Suprapubic skin (tissue), 4 donors: ENCODE data around the gene CACNG5. TPM values are rescaled to one million over a fixed set of nuclear protein-coding genes. Genes with fewer than 3 reads are reported as not detected.

Source experiments
- DNase-seq, 2 donors: peaks; one replicate each; pipeline ENCODE4 v3.0.0-alpha.2; 2019; ENCODE audit warnings: low spot score in 2 of 2
- H3K27ac ChIP-seq: fragments of 200-600 bp; sonication (generic); one replicate; pipeline ENCODE4 v1.5.1; 2019
- H3K27me3 ChIP-seq: fragments of 200-600 bp; sonication (generic); one replicate; pipeline ENCODE4 v1.5.1; 2019
- H3K36me3 ChIP-seq: fragments of 200-600 bp; sonication (generic); one replicate; pipeline ENCODE4 v1.5.1; 2019
- H3K4me1 ChIP-seq: fragments of 200-600 bp; sonication (generic); one replicate; pipeline ENCODE4 v1.5.1; 2019
- H3K4me3 ChIP-seq: fragments of 200-600 bp; sonication (generic); one replicate; pipeline ENCODE4 v1.5.1; 2019; ENCODE audit warnings: mild to moderate bottlenecking
- H3K9me3 ChIP-seq: fragments of 200-600 bp; sonication (generic); one replicate; pipeline ENCODE4 v1.5.1; 2019
- EP300 ChIP-seq: sonication (generic); formaldehyde crosslinking; IDR thresholded peaks from one replicate; pipeline ENCODE4 v1.6.1; 2017; ENCODE audit warnings: antibody characterized with exemption
- POLR2A ChIP-seq, 2 donors: fragments of 450-650 bp; IDR thresholded peaks; one replicate each; pipeline ENCODE4 v1.6.1; 2017; ENCODE audit warnings: antibody characterized with exemption in 2 of 2, mild to moderate bottlenecking in 2 of 2, moderate library complexity in 2 of 2
- POLR2AphosphoS5 ChIP-seq, 3 donors: sonication (generic); formaldehyde crosslinking; IDR thresholded peaks; one replicate each; pipeline ENCODE4 v1.6.1; 2017; ENCODE audit warnings: antibody characterized with exemption in 3 of 3
- WGBS: methylation state at CpG from one replicate; pipeline ENCODE4 v1.1.5; 2018; 5-methylcytosine and 5-hydroxymethylcytosine counted together
- total RNA-seq, 4 donors: library from RNA; depleted of rRNA; stranded (reverse); fragments of >200 nt; gene quantifications; one replicate each; pipeline ENCODE4 v1.1.0, GENCODE V29; 2016
- TF ChIP-seq, protein P1 (sequence below), 2 donors: fragments of 200-600 bp in 1 of 2; fragments of 450-650 bp in 1 of 2; sonication (generic) in 1 of 2; IDR thresholded peaks; one replicate each; pipeline ENCODE4 v1.5.1; 2016 to 2019; ENCODE audit warnings: antibody characterized with exemption in 2 of 2, mild to moderate bottlenecking in 1 of 2, moderate library complexity in 1 of 2

CACNG5 gene
- total RNA-seq, 4 donors from 2014 or later = not detected

DNA sequence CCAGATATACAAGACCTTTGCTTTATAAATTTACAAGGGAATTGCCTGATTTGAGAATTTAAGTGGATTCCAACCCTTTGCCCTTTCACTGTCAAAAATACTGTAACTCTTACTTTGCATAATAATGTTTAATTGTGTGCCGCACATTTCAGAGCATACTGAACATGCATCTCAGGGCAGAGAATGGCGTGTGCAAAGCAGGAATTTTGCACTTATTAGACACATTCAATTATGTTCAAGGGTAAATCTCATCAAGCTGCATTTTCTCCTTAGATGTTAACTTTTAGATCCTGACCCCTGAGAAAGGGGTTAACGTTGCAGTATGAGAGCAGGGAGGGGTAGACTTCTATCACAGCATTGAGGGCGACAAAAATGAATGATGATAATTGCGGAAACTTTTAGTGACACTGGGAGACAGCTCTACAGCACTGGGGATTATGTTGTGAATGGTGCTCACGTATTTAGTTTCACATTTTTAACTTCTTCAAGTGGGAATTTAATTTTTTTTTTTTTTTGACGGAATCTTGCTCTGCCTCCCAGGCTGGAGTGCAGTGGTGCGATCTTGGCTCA is 75.0 kb downstream of the CACNG5 start:
- Histone ChIP-seq H3K36me3 (no peaks in the 10 kb centered on the region), H3K9me3 (no peaks in the 10 kb centered on the region), H3K27me3 (peaks cover 12% of the 10 kb centered on the region), H3K27ac (no peak overlapping the region), H3K4me1 (peaks cover 4% of the 10 kb centered on the region), H3K4me3 (no peak overlapping the region)
- TF ChIP-seq EP300 = no peak
- TF ChIP-seq, protein P1, sequence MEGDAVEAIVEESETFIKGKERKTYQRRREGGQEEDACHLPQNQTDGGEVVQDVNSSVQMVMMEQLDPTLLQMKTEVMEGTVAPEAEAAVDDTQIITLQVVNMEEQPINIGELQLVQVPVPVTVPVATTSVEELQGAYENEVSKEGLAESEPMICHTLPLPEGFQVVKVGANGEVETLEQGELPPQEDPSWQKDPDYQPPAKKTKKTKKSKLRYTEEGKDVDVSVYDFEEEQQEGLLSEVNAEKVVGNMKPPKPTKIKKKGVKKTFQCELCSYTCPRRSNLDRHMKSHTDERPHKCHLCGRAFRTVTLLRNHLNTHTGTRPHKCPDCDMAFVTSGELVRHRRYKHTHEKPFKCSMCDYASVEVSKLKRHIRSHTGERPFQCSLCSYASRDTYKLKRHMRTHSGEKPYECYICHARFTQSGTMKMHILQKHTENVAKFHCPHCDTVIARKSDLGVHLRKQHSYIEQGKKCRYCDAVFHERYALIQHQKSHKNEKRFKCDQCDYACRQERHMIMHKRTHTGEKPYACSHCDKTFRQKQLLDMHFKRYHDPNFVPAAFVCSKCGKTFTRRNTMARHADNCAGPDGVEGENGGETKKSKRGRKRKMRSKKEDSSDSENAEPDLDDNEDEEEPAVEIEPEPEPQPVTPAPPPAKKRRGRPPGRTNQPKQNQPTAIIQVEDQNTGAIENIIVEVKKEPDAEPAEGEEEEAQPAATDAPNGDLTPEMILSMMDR (IDR thresholded peaks at IDR 0.05) = no peak
- TF ChIP-seq POLR2A (IDR thresholded peaks at IDR 0.05) = no peak
- TF ChIP-seq POLR2AphosphoS5 (IDR thresholded peaks at IDR 0.05) = no peak
- WGBS = 79% methylated on average over 8 of the region's 8 CpGs
- no peak for DNase-seq

DNA sequence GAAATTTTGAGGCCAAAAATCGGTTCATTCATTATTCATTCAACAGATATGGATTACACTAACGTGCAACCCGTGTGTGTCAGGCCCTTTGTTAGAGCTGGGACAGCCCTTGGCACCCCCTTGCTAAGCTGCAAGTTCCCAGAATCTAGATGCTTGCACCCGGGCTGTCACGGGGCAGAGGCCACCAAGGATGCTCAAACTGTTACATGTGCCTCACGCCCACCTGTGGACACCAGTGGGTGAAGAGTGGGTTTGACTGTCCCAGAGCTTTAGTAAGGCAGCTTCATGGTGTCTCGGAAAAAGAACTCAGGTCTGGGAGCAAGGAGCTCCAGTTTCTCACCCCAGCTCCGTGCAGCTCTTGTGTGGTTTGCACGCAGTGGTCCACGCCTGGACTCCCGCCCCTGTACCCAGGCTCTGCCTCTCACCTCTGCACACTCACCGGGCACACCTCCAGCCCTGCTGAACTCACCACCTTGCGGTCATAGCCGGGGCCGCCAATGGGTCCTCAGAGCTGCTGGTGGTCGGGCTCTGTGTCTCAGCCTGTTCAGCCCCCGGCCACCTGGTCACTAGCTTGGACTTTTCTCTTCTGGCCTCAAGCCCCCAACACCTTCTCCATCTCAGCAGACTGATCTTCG is 75.9 kb downstream of the CACNG5 start:
- Histone ChIP-seq H3K4me3 (no peak overlapping the region), H3K27ac (no peak overlapping the region), H3K9me3 (no peaks in the 10 kb centered on the region), H3K4me1 (no peaks in the 10 kb centered on the region), H3K36me3 (no peaks in the 10 kb centered on the region), H3K27me3 (peaks cover 16% of the 10 kb centered on the region)
- TF ChIP-seq, protein P1 (IDR thresholded peaks at IDR 0.05) = no peak
- TF ChIP-seq EP300 (no peak), POLR2A (IDR thresholded peaks at IDR 0.05) (no peak), POLR2AphosphoS5 (IDR thresholded peaks at IDR 0.05) (no peak)
- peak in 1 of 2 donors; percentile 49 for DNase-seq
- 83% methylated on average over 14 of the region's 18 CpGs for WGBS

DNA sequence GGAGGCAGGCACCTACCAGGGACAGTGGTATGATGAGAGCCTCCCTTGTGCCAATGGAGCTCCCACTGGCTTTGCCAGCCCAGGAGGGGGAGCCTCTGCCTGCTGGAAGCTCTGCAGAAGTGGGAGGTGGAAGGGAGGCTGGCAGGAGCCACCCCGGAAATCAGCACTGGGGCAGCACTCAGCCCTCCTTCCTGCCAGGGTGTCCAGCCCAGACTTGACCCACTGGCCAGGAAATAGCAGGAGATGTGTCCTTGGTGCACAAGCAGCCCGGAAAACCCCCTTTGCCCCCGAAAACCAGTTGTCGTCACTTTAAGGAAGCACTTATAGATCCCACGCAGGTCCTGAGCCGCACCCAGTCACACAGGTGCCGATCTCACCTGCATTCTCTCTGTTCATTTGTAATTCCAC is 80.3 kb downstream of the CACNG5 start:
- DNase-seq = no peak
- H3K4me3 ChIP-seq = peak overlapping the region; percentile 27
- TF ChIP-seq POLR2AphosphoS5 (IDR thresholded peaks at IDR 0.05) = no peak
- no peak for TF ChIP-seq EP300
- no peak for TF ChIP-seq POLR2A (IDR thresholded peaks at IDR 0.05)
- TF ChIP-seq, protein P1 (IDR thresholded peaks at IDR 0.05) = peak in 1 of 2 donors; percentile 7

DNA sequence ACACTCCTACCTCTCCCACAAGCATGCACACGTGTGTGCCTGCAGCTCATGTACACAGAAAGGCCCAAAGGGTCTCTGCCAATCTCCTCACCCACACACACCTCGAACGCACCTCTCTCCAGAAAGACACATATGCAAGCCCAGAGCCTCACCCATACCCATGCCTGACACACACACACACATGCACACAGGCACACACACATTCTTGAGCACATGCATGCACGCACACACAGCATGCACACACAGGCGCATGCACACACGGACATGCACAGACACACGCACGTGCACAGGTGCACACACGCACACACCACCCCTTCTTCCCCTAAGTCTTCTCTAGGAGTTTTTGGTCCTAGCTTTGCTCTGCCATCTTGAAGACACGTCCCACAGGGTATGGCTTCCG is 80.9 kb downstream of the CACNG5 start:
- H3K4me1 ChIP-seq = no peaks in the 10 kb centered on the region
- peaks cover 29% of the 10 kb centered on the region for H3K27me3 ChIP-seq
- TF ChIP-seq EP300 (no peak), POLR2A (IDR thresholded peaks at IDR 0.05) (no peak), POLR2AphosphoS5 (IDR thresholded peaks at IDR 0.05) (no peak)
- TF ChIP-seq, protein P1 (IDR thresholded peaks at IDR 0.05) = no peak
- H3K9me3 ChIP-seq = no peaks in the 10 kb centered on the region
- H3K27ac ChIP-seq = no peak overlapping the region
- H3K36me3 ChIP-seq = no peaks in the 10 kb centered on the region
- no peak overlapping the region for H3K4me3 ChIP-seq
- DNase-seq = peak in 1 of 2 donors; percentile 6
- 83% methylated on average over 11 of the region's 11 CpGs for whole genome bisulfite sequencing

More for the DNA sequence above, 80.3 kb downstream of the CACNG5 start:
- Histone ChIP-seq H3K27me3 (peaks cover 29% of the 10 kb centered on the region), H3K4me1 (no peaks in the 10 kb centered on the region), H3K27ac (no peak overlapping the region), H3K36me3 (no peaks in the 10 kb centered on the region), H3K9me3 (no peaks in the 10 kb centered on the region)
- 61% methylated on average over 6 of the region's 7 CpGs for WGBS

DNA sequence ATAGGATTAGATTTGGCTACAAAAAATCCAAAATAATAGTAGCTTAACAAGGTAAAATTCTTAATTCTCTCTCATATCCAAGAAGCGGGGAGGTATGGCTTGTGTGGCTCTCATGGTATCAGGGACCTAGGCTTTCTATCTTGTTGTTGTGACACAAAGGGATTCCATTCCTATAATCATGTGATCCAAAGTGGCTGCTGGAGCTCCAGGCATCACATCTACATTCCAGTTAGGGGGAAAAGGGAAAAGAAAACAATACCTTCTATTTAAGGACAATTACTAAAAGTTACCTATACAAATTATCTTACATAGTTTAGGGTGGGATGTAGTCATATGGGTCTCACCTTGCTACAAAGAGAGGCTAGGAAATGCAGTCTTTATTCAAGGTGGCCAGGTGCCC is 82.0 kb downstream of the CACNG5 start:
- Histone ChIP-seq H3K9me3 (no peaks in the 10 kb centered on the region), H3K36me3 (no peaks in the 10 kb centered on the region), H3K4me1 (no peaks in the 10 kb centered on the region), H3K4me3 (no peak overlapping the region), H3K27ac (no peak overlapping the region), H3K27me3 (peaks cover 26% of the 10 kb centered on the region)
- DNase-seq = no peak
- TF ChIP-seq POLR2AphosphoS5 (IDR thresholded peaks at IDR 0.05) (no peak), POLR2A (IDR thresholded peaks at IDR 0.05) (no peak), EP300 (no peak)
- TF ChIP-seq, protein P1 (IDR thresholded peaks at IDR 0.05) = no peak
- WGBS = 96% methylated on average over 1 of the region's 1 CpG
